HepG2 (cell line): ENCODE data around the gene CCT6A. TPM values are rescaled to one million over a fixed set of nuclear protein-coding genes. Genes with fewer than 3 reads are reported as not detected.

ENCODE experiments used
- ASH2L ChIP-seq: fragments of 300-600, 200-600 bp; sonication (generic); IDR thresholded peaks from 2 replicates; pipeline ENCODE4 v1.7.0; 2017; ENCODE audit warnings: low read depth, mild to moderate bottlenecking, moderate library complexity, mixed read lengths, low read length; ENCODE audit not compliant: insufficient read length
- BHLHE40 ChIP-seq: IDR thresholded peaks from 2 replicates; pipeline ENCODE4 v1.6.1; 2011; ENCODE audit warnings: low read length, improper control_type of control experiment
- DNMT3B ChIP-seq: conservative IDR thresholded peaks from 2 replicates; pipeline ENCODE4 v1.6.1; 2016; ENCODE audit warnings: missing biosample characterization, control low read depth
- ELF3 ChIP-seq: IDR thresholded peaks from 2 replicates; pipeline ENCODE4 v1.6.1; 2016; ENCODE audit warnings: missing genetic modification reagents, missing compliant biosample characterization
- HDAC2 ChIP-seq: sonication (generic); formaldehyde crosslinking; IDR thresholded peaks from 2 replicates; pipeline ENCODE4 v1.4.0; 2020; ENCODE audit warnings: missing genetic modification reagents
- IRF9 ChIP-seq: sonication (generic); formaldehyde crosslinking; IDR thresholded peaks from 2 replicates; pipeline ENCODE4 v1.8.0; 2022; ENCODE audit warnings: missing genetic modification reagents, mild to moderate bottlenecking, borderline replicate concordance
- KLF6 ChIP-seq: IDR thresholded peaks from 2 replicates; pipeline ENCODE4 v1.8.0; 2016; ENCODE audit warnings: missing biosample characterization, missing genetic modification reagents
- MAFF ChIP-seq: IDR thresholded peaks from 2 replicates; pipeline ENCODE4 v1.6.1; 2011; ENCODE audit warnings: low read depth, low read length, improper control_type of control experiment
- MEIS1 ChIP-seq: sonication (generic); formaldehyde crosslinking; IDR thresholded peaks from 2 replicates; pipeline ENCODE4 v1.9.0; 2021; ENCODE audit warnings: mild to moderate bottlenecking, missing genetic modification reagents, moderate library complexity, borderline replicate concordance
- NFIC ChIP-seq: IDR thresholded peaks from 2 replicates; pipeline ENCODE4 v1.6.1; 2012; ENCODE audit warnings: mild to moderate bottlenecking, low read length, inconsistent platforms
- PCBP1 ChIP-seq: fragments of 200-400 bp; formaldehyde crosslinking; IDR thresholded peaks from 2 replicates; pipeline ENCODE4 v1.6.1; 2017; ENCODE audit warnings: mild to moderate bottlenecking, low read depth, low read length, borderline replicate concordance
- RCOR2 ChIP-seq: IDR thresholded peaks from 2 replicates; pipeline ENCODE4 v1.6.1; 2016; ENCODE audit warnings: missing biosample characterization, missing genetic modification reagents
- REPIN1 ChIP-seq: sonication (generic); formaldehyde crosslinking; IDR thresholded peaks from 2 replicates; pipeline ENCODE4 v1.8.0; 2022; ENCODE audit warnings: missing genetic modification reagents, low read depth, mild to moderate bottlenecking, borderline replicate concordance
- SALL1 ChIP-seq: sonication (generic); formaldehyde crosslinking; IDR thresholded peaks from 2 replicates; pipeline ENCODE4 v1.8.0; 2022; ENCODE audit warnings: mild to moderate bottlenecking, missing genetic modification reagents
- SAP130 ChIP-seq: IDR thresholded peaks from 2 replicates; pipeline ENCODE4 v1.6.1; 2016; ENCODE audit warnings: low read depth
- SMAD1 ChIP-seq: sonication (generic); formaldehyde crosslinking; IDR thresholded peaks from 2 replicates; pipeline ENCODE4 v1.4.0; 2020; ENCODE audit warnings: missing genetic modification reagents, low read depth, mild to moderate bottlenecking, borderline replicate concordance
- SMAD3 ChIP-seq: sonication (generic); formaldehyde crosslinking; IDR thresholded peaks from 2 replicates; pipeline ENCODE4 v1.4.0; 2020; ENCODE audit warnings: missing genetic modification reagents
- SMC3 ChIP-seq: IDR thresholded peaks from 2 replicates; pipeline ENCODE4 v1.6.1; 2011; ENCODE audit warnings: low read length, improper control_type of control experiment
- SP2 ChIP-seq: sonication (generic); formaldehyde crosslinking; IDR thresholded peaks from 2 replicates; pipeline ENCODE4 v1.5.1; 2020; ENCODE audit warnings: mild to moderate bottlenecking, missing genetic modification reagents
- TFE3 ChIP-seq: IDR thresholded peaks from 2 replicates; pipeline ENCODE4 v1.6.1; 2016
- ZFP90 ChIP-seq: sonication (generic); formaldehyde crosslinking; IDR thresholded peaks from 2 replicates; pipeline ENCODE4 v1.8.0; 2022; ENCODE audit warnings: missing genetic modification reagents, mild to moderate bottlenecking, inconsistent platforms, borderline replicate concordance
- ZFP91 ChIP-seq: sonication (generic); formaldehyde crosslinking; IDR thresholded peaks from 2 replicates; pipeline ENCODE4 v1.9.0; 2022; ENCODE audit warnings: missing genetic modification reagents, mild to moderate bottlenecking, borderline replicate concordance
- ZNF335 ChIP-seq: sonication (generic); formaldehyde crosslinking; IDR thresholded peaks from 2 replicates; pipeline ENCODE4 v1.4.0; 2020; ENCODE audit warnings: missing genetic modification reagents
- ZNF383 ChIP-seq: sonication (generic); formaldehyde crosslinking; IDR thresholded peaks from 2 replicates; pipeline ENCODE4 v1.4.0; 2020; ENCODE audit warnings: missing genetic modification reagents, mild to moderate bottlenecking, borderline replicate concordance
- ZNF501 ChIP-seq: sonication (generic); formaldehyde crosslinking; IDR thresholded peaks from 2 replicates; pipeline ENCODE4 v1.5.1; 2020; ENCODE audit warnings: mild to moderate bottlenecking, moderate library complexity, missing genetic modification reagents
- ZNF552 ChIP-seq: sonication (generic); formaldehyde crosslinking; IDR thresholded peaks from 2 replicates; pipeline ENCODE4 v1.9.0; 2022; ENCODE audit warnings: missing genetic modification reagents, mild to moderate bottlenecking, borderline replicate concordance
- ZNF740 ChIP-seq: sonication (generic); formaldehyde crosslinking; IDR thresholded peaks from 2 replicates; pipeline ENCODE4 v1.4.0; 2020; ENCODE audit warnings: missing genetic modification reagents
- polyA plus RNA-seq, 8 experiments: library from polyadenylated mRNA; depleted of rRNA in 3 of 8; stranded (reverse) in 7 of 8; unstranded in 1 of 8; fragments of >200 nt; fragmentation: Illumina TruSeq in 4 of 8; extraction: Trizol in 4 of 8; gene quantifications; 2 replicates each; pipeline versions ENCODE4 v1.2.1 to v1.2.3, GENCODE V29; 2011 to 2016; ENCODE audit warnings: low read depth in 4 of 8, missing spikeins in 1 of 8, mixed read lengths in 1 of 8; ENCODE audit not compliant: insufficient read depth in 1 of 8
- total RNA-seq, 5 experiments: library from RNA; depleted of rRNA; stranded (reverse); fragments of >200 nt; fragmentation: Illumina TruSeq; extraction: Trizol; gene quantifications; 2 replicates each; pipeline ENCODE4 v1.2.3, GENCODE V29; 2016; ENCODE audit warnings: low read depth in 1 of 5

The CCT6A gene
- total and polyA plus RNA-seq, 2 of the 13 experiments (the other 11 are each of a cell fraction or from before 2014, with no cell fraction given), result 219 to 292 TPM

- TF ChIP-seq MEIS1 (CRISPR knock-in tag) (0 out of 2 replicates have a peak, but pooled peaks have one; percentile 33), SMAD3 (CRISPR knock-in tag) (0 out of 2 replicates have a peak, but pooled peaks have one; percentile 55), ZNF740 (CRISPR knock-in tag) (no peak), ZNF552 (CRISPR knock-in tag) (no peak), ZNF501 (peak; percentile 38; the same call in 1 of the 2 replicates), BHLHE40 (0 out of 2 replicates have a peak, but pooled peaks have one; percentile 36), TFE3 (0 out of 2 replicates have a peak, but pooled peaks have one; percentile 25), SMAD1 (no peak), ELF3 (CRISPR knock-in tag) (peak; percentile 62), REPIN1 (CRISPR knock-in tag) (0 out of 2 replicates have a peak, but pooled peaks have one; percentile 44), ASH2L (peak; percentile 17), HDAC2 (CRISPR knock-in tag) (no peak), ZFP90 (no peak), SMC3 (peak; percentile 94), SALL1 (CRISPR knock-in tag) (peak; percentile 58), MAFF (no peak), SP2 (CRISPR knock-in tag) (no peak), DNMT3B (CRISPR knock-in tag) (no peak), SAP130 (CRISPR knock-in tag) (peak; percentile 32; the same call in 1 of the 2 replicates), ZNF335 (CRISPR knock-in tag) (0 out of 2 replicates have a peak, but pooled peaks have one; percentile 33), ZNF383 (CRISPR knock-in tag) (no peak), IRF9 (CRISPR knock-in tag) (peak; percentile 34; the same call in 1 of the 2 replicates), RCOR2 (CRISPR knock-in tag) (no peak; the same call in 1 of the 2 replicates), KLF6 (CRISPR knock-in tag) (no peak), PCBP1 (no peak), ZFP91 (CRISPR knock-in tag) (peak; percentile 20; the same call in 1 of the 2 replicates), NFIC (no peak)
Measured at GRCh38 chr7:56074371-56074791, 22.8 kb downstream of the CCT6A start (continued).
